ENCODE data around the gene DNAJA2.
"Not testable (repeated sequence)": the region's sequence is repeated elsewhere in the genome, so short reads cannot be mapped to it uniquely, and the experiment has no call there.

Gene DNAJA2
- 48.0 to 105 (median 78.1) reads per million in 17 experiments for total RNA-seq

GRCh38 chr16:46973207-46973995 is at the start of gene DNAJA2:
Gene DNAJA2, minus strand, starts transcription at chr16:46973674. Its CDS starts 102 bp downstream, at chr16:46973572.
- peak; percentile 96 to 98 (median 97) for DNase-seq

GRCh38 chr16:47019568-47019967 is 46.1 kb upstream of the DNAJA2 start:
- no peak for DNase-seq

- DNase-seq = peak in 3 of 4 experiments; percentile 27 to 32 (median 31)
Observed at GRCh38 chr16:47018223-47018891, 44.9 kb upstream of the DNAJA2 start.

- DNase-seq = no peak
Observed at GRCh38 chr16:47017636-47018035, 44.2 kb upstream of the DNAJA2 start.

- DNase-seq = peak; percentile 74 to 90 (median 84)
Observed at GRCh38 chr16:47016700-47017133, 43.2 kb upstream of the DNAJA2 start.

- no peak for DNase-seq
Observed at GRCh38 chr16:47013910-47014309, 40.4 kb upstream of the DNAJA2 start.

- DNase-seq = no peak
Observed at GRCh38 chr16:47013172-47013571, 39.7 kb upstream of the DNAJA2 start.

- DNase-seq = not testable (repeated sequence)
Observed at GRCh38 chr16:47010812-47011211, 37.3 kb upstream of the DNAJA2 start.

GRCh38 chr16:47008612-47009011 is 35.1 kb upstream of the DNAJA2 start:
- no peak for DNase-seq

GRCh38 chr16:47008174-47008573 is 34.7 kb upstream of the DNAJA2 start:
- DNase-seq = no peak

GRCh38 chr16:47004652-47005051 is 31.2 kb upstream of the DNAJA2 start:
- DNase-seq = no peak

- DNase-seq = not testable (repeated sequence)
Observed at GRCh38 chr16:47000066-47000465, 26.6 kb upstream of the DNAJA2 start.

- DNase-seq = no peak
Observed at GRCh38 chr16:46997844-46998243, 24.4 kb upstream of the DNAJA2 start.

GRCh38 chr16:46996952-46997458 is 23.5 kb upstream of the DNAJA2 start:
- peak in 3 of 4 experiments; percentile 14 to 34 (median 30) for DNase-seq

- no peak for DNase-seq
Observed at GRCh38 chr16:46996391-46996790, 22.9 kb upstream of the DNAJA2 start.

- no peak for DNase-seq
Observed at GRCh38 chr16:46991729-46992704, 18.5 kb upstream of the DNAJA2 start.

- DNase-seq = no peak
Observed at GRCh38 chr16:46986896-46987295, 13.4 kb upstream of the DNAJA2 start.

GRCh38 chr16:46986438-46986837 is 13.0 kb upstream of the DNAJA2 start:
- DNase-seq = no peak

GRCh38 chr16:46982335-46982734 is 8.9 kb upstream of the DNAJA2 start:
- DNase-seq = no peak

GRCh38 chr16:46980926-46981325 is 7.5 kb upstream of the DNAJA2 start:
- no peak for DNase-seq

- no peak for DNase-seq
Observed at GRCh38 chr16:46976550-46976949, 3.1 kb upstream of the DNAJA2 start.

GRCh38 chr16:46975908-46976470 is 2.5 kb upstream of the DNAJA2 start:
- no peak for DNase-seq
